Neuronal stem cell (in vitro differentiated cells): ENCODE data around the gene TFB2M.

Experiments
- DNase-seq: peaks from one replicate; pipeline ENCODE4 v3.0.0-alpha.2; 2013; ENCODE audit warnings: low spot score
- H2AFZ ChIP-seq: one replicate; pipeline ENCODE4 v1.6.1; 2013; ENCODE audit warnings: mild to moderate bottlenecking, low read length, inconsistent platforms
- H2AK5ac ChIP-seq: 2 replicates; pipeline ENCODE4 v1.6.1; 2013; ENCODE audit warnings: low read depth, mild to moderate bottlenecking, inconsistent platforms, low read length, moderate library complexity, mixed read lengths
- H2BK120ac ChIP-seq: 2 replicates; pipeline ENCODE4 v1.6.1; 2013; ENCODE audit warnings: low read depth, mild to moderate bottlenecking, inconsistent platforms, low read length, moderate library complexity, mixed read lengths
- H2BK12ac ChIP-seq: one replicate; pipeline ENCODE4 v1.6.1; 2013; ENCODE audit warnings: low read length, inconsistent platforms
- H2BK15ac ChIP-seq: 2 replicates; pipeline ENCODE4 v1.6.1; 2013; ENCODE audit warnings: mild to moderate bottlenecking, low read length, inconsistent platforms, mixed read lengths
- H2BK5ac ChIP-seq: one replicate; pipeline ENCODE4 v1.6.1; 2013; ENCODE audit warnings: inconsistent platforms, mild to moderate bottlenecking, low read length, moderate library complexity
- H3K14ac ChIP-seq: one replicate; pipeline ENCODE4 v1.6.1; 2013; ENCODE audit warnings: low read length, inconsistent platforms
- H3K18ac ChIP-seq: 2 replicates; pipeline ENCODE4 v1.6.1; 2013; ENCODE audit warnings: low read length, inconsistent platforms
- H3K23ac ChIP-seq: 2 replicates; pipeline ENCODE4 v1.6.1; 2013; ENCODE audit warnings: low read depth, mild to moderate bottlenecking, mixed read lengths, low read length, inconsistent platforms; ENCODE audit not compliant: poor library complexity
- H3K27ac ChIP-seq: replicated peaks from 3 replicates; pipeline ENCODE4 v1.5.1; 2013; ENCODE audit warnings: low read length, inconsistent platforms
- H3K27me3 ChIP-seq, 3 experiments: 2 replicates each; pipeline ENCODE4 v1.6.1; 2013; ENCODE audit warnings: low read length in 3 of 3, mild to moderate bottlenecking in 2 of 3, inconsistent platforms in 1 of 3, low read depth in 1 of 3, mixed read lengths in 1 of 3, moderate library complexity in 1 of 3; ENCODE audit not compliant: control insufficient read depth in 3 of 3, insufficient read depth in 3 of 3
- H3K36me3 ChIP-seq, 2 donors: replicated peaks in 1 of 2; 2 replicates each; pipeline ENCODE4 v1.6.1; 2013; ENCODE audit warnings: low read length in 2 of 2; ENCODE audit not compliant: control insufficient read depth in 2 of 2, insufficient read depth in 2 of 2
- H3K4ac ChIP-seq: 2 replicates; pipeline ENCODE4 v1.6.1; 2013; ENCODE audit warnings: inconsistent platforms, mild to moderate bottlenecking, low read length, moderate library complexity
- H3K4me1 ChIP-seq, 2 donors: 1 replicate in 1 of 2; 2 replicates in 1 of 2; pipeline ENCODE4 v1.6.1; 2013; ENCODE audit warnings: low read length in 2 of 2, low read depth in 1 of 2; ENCODE audit not compliant: control insufficient read depth in 2 of 2, insufficient read depth in 1 of 2
- H3K4me2 ChIP-seq: one replicate; pipeline ENCODE4 v1.6.1; 2013; ENCODE audit warnings: mild to moderate bottlenecking, low read length, inconsistent platforms; ENCODE audit not compliant: insufficient read depth, poor library complexity, severe bottlenecking
- H3K4me3 ChIP-seq, 2 donors: 2 replicates each; pipeline ENCODE4 v1.5.1; 2013; ENCODE audit warnings: low read length in 2 of 2, mild to moderate bottlenecking in 2 of 2, inconsistent platforms in 1 of 2, moderate library complexity in 1 of 2
- H3K79me1 ChIP-seq: one replicate; pipeline ENCODE4 v1.6.1; 2013; ENCODE audit warnings: low read depth, mild to moderate bottlenecking, inconsistent platforms, low read length, moderate library complexity
- H3K9ac ChIP-seq: one replicate; pipeline ENCODE4 v1.6.1; 2013; ENCODE audit warnings: mild to moderate bottlenecking, low read depth, low read length, inconsistent platforms; ENCODE audit not compliant: poor library complexity
- H3K9me3 ChIP-seq, 2 donors: replicated peaks in 1 of 2; 2 replicates each; pipeline versions ENCODE3 to v1.6.1; 2013; ENCODE audit warnings: low read length in 2 of 2, mild to moderate bottlenecking in 2 of 2, inconsistent platforms in 1 of 2, low read depth in 1 of 2, mixed read lengths in 1 of 2, moderate library complexity in 1 of 2; ENCODE audit not compliant: control insufficient read depth in 2 of 2, insufficient read depth in 1 of 2
- H4K8ac ChIP-seq: one replicate; pipeline ENCODE4 v1.6.1; 2013; ENCODE audit warnings: low read depth, mild to moderate bottlenecking, inconsistent platforms, low read length, moderate library complexity
- H4K91ac ChIP-seq: one replicate; pipeline ENCODE4 v1.6.1; 2013; ENCODE audit warnings: low read length, low read depth, mild to moderate bottlenecking, inconsistent platforms; ENCODE audit not compliant: poor library complexity
- WGBS, 2 donors: extraction: QIAGEN DNeasy Blood & Tissue Kit; methylation state at CpG; one replicate each; pipeline ENCODE4 v1.1.7; 2013; ENCODE audit warnings: missing lambda C conversion rate in 2 of 2, mixed read lengths in 1 of 2; ENCODE audit not compliant: insufficient read length in 2 of 2, insufficient replicate concordance in 1 of 2; ENCODE audit errors: extremely low coverage in 2 of 2; 5-methylcytosine and 5-hydroxymethylcytosine counted together

TFB2M gene

DNA sequence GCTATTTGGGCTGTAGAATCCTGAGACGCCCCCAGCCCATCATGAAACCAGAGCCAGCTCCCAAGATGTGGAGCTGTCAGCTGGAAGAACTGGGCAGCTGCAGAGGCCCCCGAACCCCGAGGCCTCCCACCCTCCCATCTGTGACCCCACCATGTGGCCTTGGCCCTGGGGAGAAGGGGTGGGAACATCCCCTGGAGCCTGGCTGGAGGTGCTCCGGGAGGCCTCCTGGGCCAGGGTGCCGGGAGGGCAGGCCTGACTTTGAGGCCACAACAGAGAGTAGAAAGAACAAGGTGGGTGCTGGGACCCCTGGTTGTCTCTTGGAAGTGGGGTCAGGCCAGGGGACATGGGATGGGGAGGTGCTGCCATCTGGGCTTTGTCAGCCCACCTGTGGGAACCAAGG is 53.0 kb downstream of the TFB2M start:
- WGBS, 2 donors = no CpG with 5 or more reads among the region's 5 CpGs
- H3K79me1 ChIP-seq = no peaks in the 10 kb centered on the region
- no peaks in the 10 kb centered on the region for H3K27me3 ChIP-seq

DNA sequence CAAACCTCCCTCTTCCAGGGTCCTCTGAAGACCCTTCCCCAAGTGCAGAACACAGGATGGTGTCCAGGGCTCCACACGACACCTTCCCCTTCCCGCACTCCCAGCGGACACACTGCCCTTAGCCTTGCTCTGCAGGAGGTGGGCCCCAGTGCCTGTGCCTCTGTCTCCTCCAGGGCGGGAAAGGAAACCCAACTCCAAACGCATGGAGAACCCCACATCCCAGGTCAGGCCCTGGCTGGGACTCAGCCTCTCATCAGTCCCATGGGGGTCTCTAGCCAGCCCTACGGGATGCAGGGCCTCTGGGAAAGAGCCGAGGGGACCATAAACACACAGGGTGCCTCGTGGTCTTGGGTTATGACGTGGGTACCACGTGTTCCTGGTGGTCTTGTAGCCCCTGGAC is 53.4 kb downstream of the TFB2M start:
- Histone ChIP-seq H3K4ac (no peak overlapping the region), H3K36me3 (no peaks in the 10 kb centered on the region), H4K91ac (no peak overlapping the region), H2AFZ (no peak overlapping the region), H3K27me3 (no peaks in the 10 kb centered on the region), H3K4me2 (no peak overlapping the region), H2BK120ac (no peak overlapping the region), H2BK15ac (no peak overlapping the region), H3K14ac (peak overlapping the region; percentile 71), H4K8ac (no peak overlapping the region), H2BK12ac (no peak overlapping the region), H3K23ac (peak overlapping the region; percentile 65), H2AK5ac (no peak overlapping the region), H3K4me3 (no peak overlapping the region), H3K9ac (no peak overlapping the region), H3K4me1 (no peaks in the 10 kb centered on the region), H3K9me3 (peaks cover 19 to 28% of the 10 kb centered on the region in 2 donors), H3K79me1 (no peaks in the 10 kb centered on the region), H3K27ac (no peak overlapping the region), H3K18ac (peak overlapping the region; percentile 38), H2BK5ac (no peak overlapping the region)
- DNase-seq = no peak
- WGBS, 2 donors = no CpG with 5 or more reads among the region's 10 CpGs

More for the DNA sequence above, 53.0 kb downstream of the TFB2M start:
- Histone ChIP-seq H3K14ac (peak overlapping the region; percentile 71), H2BK5ac (no peak overlapping the region), H3K4ac (no peak overlapping the region), H3K4me3 (no peak overlapping the region), H3K9ac (no peak overlapping the region), H3K9me3 (peaks cover 19 to 30% of the 10 kb centered on the region in 2 donors), H2AFZ (no peak overlapping the region), H2BK120ac (no peak overlapping the region), H3K4me1 (no peaks in the 10 kb centered on the region), H2BK15ac (no peak overlapping the region), H3K4me2 (no peak overlapping the region), H3K18ac (peak overlapping the region; percentile 48), H4K91ac (no peak overlapping the region), H2BK12ac (no peak overlapping the region), H2AK5ac (no peak overlapping the region), H4K8ac (peak overlapping the region; percentile 3), H3K36me3 (no peaks in the 10 kb centered on the region), H3K27ac (no peak overlapping the region), H3K23ac (peak overlapping the region; percentile 65)
- DNase-seq = no peak

- Histone ChIP-seq H2BK120ac (no peak overlapping the region), H2BK15ac (no peak overlapping the region), H2BK12ac (no peak overlapping the region), H3K14ac (no peak overlapping the region), H3K36me3 (no peaks in the 10 kb centered on the region), H3K4ac (no peak overlapping the region), H3K4me1 (peaks cover 0 to 2% of the 10 kb centered on the region in 2 donors), H3K27ac (no peak overlapping the region), H3K9ac (no peak overlapping the region), H3K18ac (no peak overlapping the region), H2AFZ (no peak overlapping the region), H2AK5ac (no peak overlapping the region), H3K4me3 (no peak overlapping the region), H3K79me1 (no peaks in the 10 kb centered on the region), H4K91ac (no peak overlapping the region), H4K8ac (no peak overlapping the region), H3K4me2 (no peak overlapping the region), H2BK5ac (no peak overlapping the region), H3K9me3 (peaks cover 15 to 24% of the 10 kb centered on the region in 2 donors), H3K27me3 (no peaks in the 10 kb centered on the region), H3K23ac (no peak overlapping the region)
- WGBS, 2 donors = no CpG with 5 or more reads among the region's 7 CpGs
- no peak for DNase-seq
Observed at GRCh38 chr1:246512230-246512629, 53.8 kb downstream of the TFB2M start.

- peaks cover 0 to 4% of the 10 kb centered on the region in 2 donors for H3K4me1 ChIP-seq
- H4K91ac ChIP-seq = no peak overlapping the region
- no peak overlapping the region for H3K23ac ChIP-seq
- no peak overlapping the region for H2BK15ac ChIP-seq
- no peak for DNase-seq
- H3K79me1 ChIP-seq = no peaks in the 10 kb centered on the region
- no peaks in the 10 kb centered on the region for H3K36me3 ChIP-seq
- no peak overlapping the region for H2AK5ac ChIP-seq
- H3K4me3 ChIP-seq = no peak overlapping the region
- H3K9ac ChIP-seq = no peak overlapping the region
- WGBS, 2 donors = no CpG with 5 or more reads among the region's 7 CpGs
- H4K8ac ChIP-seq = no peak overlapping the region
- H3K14ac ChIP-seq = no peak overlapping the region
- no peak overlapping the region for H3K4ac ChIP-seq
- no peaks in the 10 kb centered on the region for H3K27me3 ChIP-seq
- no peak overlapping the region for H3K4me2 ChIP-seq
- no peak overlapping the region for H3K27ac ChIP-seq
- H3K9me3 ChIP-seq = peaks cover 8 to 16% of the 10 kb centered on the region in 2 donors
- no peak overlapping the region for H2BK5ac ChIP-seq
- H2AFZ ChIP-seq = no peak overlapping the region
- H2BK12ac ChIP-seq = no peak overlapping the region
- H2BK120ac ChIP-seq = no peak overlapping the region
- peak overlapping the region; percentile 8 for H3K18ac ChIP-seq
Observed at GRCh38 chr1:246511203-246511602, 54.9 kb downstream of the TFB2M start.
